ENCODE results near the gene TAS2R60. TPM values are rescaled to one million over a fixed set of nuclear protein-coding genes. Genes with fewer than 3 reads are reported as not detected.
A peak's percentile ranks its signal among the peaks of the same experiment; 100 is the strongest.

TAS2R60 gene
- total and polyA plus RNA-seq, 9 of the 15 experiments (the other 6 are each of a cell fraction or from before 2014, with no cell fraction given) = 0.08 TPM; not detected in 8

DNA sequence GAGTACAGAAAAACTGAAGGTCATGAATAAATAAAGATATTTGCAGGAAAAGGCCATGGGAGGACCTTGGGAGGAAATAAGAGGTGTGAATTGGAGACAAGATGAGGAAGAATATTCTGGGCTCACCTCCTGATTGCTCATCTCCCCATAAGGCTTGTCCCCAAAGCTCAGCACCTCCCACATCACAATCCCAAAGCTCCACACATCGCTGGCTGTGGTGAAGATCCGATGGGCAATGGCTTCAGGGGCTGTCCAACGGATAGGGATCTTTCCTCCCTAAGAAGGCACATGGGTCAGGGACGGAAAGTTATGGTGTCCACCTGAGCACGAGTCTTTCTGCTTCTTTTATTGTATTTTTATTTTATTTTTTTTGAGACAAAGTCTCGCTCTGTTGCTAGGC lies 49.2 kb upstream of the TAS2R60 start:
- H3K9ac ChIP-seq (ENCODE audit: insufficient read depth in 1 of 2, low read depth in 2 of 2, low read length in 2 of 2) = no peak overlapping the region
- no peaks in the 10 kb centered on the region for H3K9me3 ChIP-seq (replicated peaks; ENCODE audit: control insufficient read depth, insufficient read depth, low read depth, low read length)
- peaks cover 27% of the 10 kb centered on the region; the same call in 2 of the 3 replicates for H3K36me3 ChIP-seq (ENCODE audit: control insufficient read depth, insufficient read depth, low read length)
- H3K27ac ChIP-seq (ENCODE audit: extremely low read depth, low read depth, low read length) = no peak overlapping the region
- TF ChIP-seq HCFC1 (IDR thresholded peaks at IDR 0.05; ENCODE audit: low read depth, low read length) = no peak
- TF ChIP-seq, protein P1, sequence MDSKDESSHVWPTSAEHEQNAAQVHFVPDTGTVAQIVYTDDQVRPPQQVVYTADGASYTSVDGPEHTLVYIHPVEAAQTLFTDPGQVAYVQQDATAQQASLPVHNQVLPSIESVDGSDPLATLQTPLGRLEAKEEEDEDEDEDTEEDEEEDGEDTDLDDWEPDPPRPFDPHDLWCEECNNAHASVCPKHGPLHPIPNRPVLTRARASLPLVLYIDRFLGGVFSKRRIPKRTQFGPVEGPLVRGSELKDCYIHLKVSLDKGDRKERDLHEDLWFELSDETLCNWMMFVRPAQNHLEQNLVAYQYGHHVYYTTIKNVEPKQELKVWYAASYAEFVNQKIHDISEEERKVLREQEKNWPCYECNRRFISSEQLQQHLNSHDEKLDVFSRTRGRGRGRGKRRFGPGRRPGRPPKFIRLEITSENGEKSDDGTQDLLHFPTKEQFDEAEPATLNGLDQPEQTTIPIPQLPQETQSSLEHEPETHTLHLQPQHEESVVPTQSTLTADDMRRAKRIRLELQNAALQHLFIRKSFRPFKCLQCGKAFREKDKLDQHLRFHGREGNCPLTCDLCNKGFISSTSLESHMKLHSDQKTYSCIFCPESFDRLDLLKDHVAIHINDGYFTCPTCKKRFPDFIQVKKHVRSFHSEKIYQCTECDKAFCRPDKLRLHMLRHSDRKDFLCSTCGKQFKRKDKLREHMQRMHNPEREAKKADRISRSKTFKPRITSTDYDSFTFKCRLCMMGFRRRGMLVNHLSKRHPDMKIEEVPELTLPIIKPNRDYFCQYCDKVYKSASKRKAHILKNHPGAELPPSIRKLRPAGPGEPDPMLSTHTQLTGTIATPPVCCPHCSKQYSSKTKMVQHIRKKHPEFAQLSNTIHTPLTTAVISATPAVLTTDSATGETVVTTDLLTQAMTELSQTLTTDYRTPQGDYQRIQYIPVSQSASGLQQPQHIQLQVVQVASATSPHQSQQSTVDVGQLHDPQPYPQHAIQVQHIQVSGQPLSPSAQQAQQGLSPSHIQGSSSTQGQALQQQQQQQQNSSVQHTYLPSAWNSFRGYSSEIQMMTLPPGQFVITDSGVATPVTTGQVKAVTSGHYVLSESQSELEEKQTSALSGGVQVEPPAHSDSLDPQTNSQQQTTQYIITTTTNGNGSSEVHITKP (IDR thresholded peaks at IDR 0.05; ENCODE audit: partially characterized antibody) = peak; percentile 24
- in situ Hi-C loops (cut with MboI) (no loop called here), intact Hi-C loops (cut with micrococcal nuclease) (no loop called here)
- no peak overlapping the region for H2AFZ ChIP-seq (ENCODE audit: low read depth, low read length)
- CTCF ChIA-PET (ENCODE audit: low intra/inter-chr PET ratio) = no interaction called here
- peaks cover 5% of the 10 kb centered on the region for H3K9me1 ChIP-seq (ENCODE audit: control insufficient read depth, insufficient read depth, low read length)
- no peak overlapping the region for H3K4me2 ChIP-seq (ENCODE audit: insufficient read depth, low read length)
- POLR2A ChIA-PET = interaction anchor here (0.9 to 9.7 kb wide), 6 partner anchors 10 to 41 kb away, joined by 4 to 131 read pairs (median 6); partner anchors contain the start of genes EPHA1 and ZYX
- 19% methylated on average over 6 of the region's 6 CpGs for WGBS (ENCODE audit: insufficient coverage, low coverage, missing lambda C conversion rate)
- H3K4me1 ChIP-seq (replicated peaks in 1 of 2; ENCODE audit: control insufficient read depth in 2 of 2, insufficient read depth in 2 of 2, low read length in 2 of 2) = peaks cover 0 to 12% of the 10 kb centered on the region in 2 experiments; a peak in 2 of 5 replicates
- DNase-seq (ENCODE audit: extremely low read depth in 1 of 4, low spot score in 3 of 4) (peak in 1 of 4 experiments; percentile 26), FAIRE-seq (peak; percentile 6), ATAC-seq (no peak)
- no peak overlapping the region for H3K4me3 ChIP-seq
- peaks cover 25 to 58% of the 10 kb centered on the region in 2 experiments; a peak in 4 of 5 replicates for H3K27me3 ChIP-seq (ENCODE audit: control insufficient read depth in 2 of 2, insufficient read depth in 2 of 2, low read length in 2 of 2)
- H3K79me2 ChIP-seq (ENCODE audit: control insufficient read depth, insufficient read depth, low read length) = no peaks in the 10 kb centered on the region
- peaks cover 25% of the 10 kb centered on the region for H4K20me1 ChIP-seq (replicated peaks; ENCODE audit: control insufficient read depth, insufficient read depth, low read length)
- no TSS peak for BruUV-seq (replicated peaks)
